Measurements from ENCODE around the gene CNTN5.

Gene CNTN5

GRCh38 chr11:99534812-99535211 is 514.1 kb downstream of the CNTN5 start:
- no peak for DNase-seq

- DNase-seq: no peak
Observed at GRCh38 chr11:99535406-99535805, 514.7 kb downstream of the CNTN5 start.

GRCh38 chr11:99535819-99536218 is 515.1 kb downstream of the CNTN5 start:
- DNase-seq: no peak

GRCh38 chr11:99537681-99538080 is 516.9 kb downstream of the CNTN5 start:
- DNase-seq: no peak

- no peak for DNase-seq
Observed at GRCh38 chr11:99545616-99546015, 524.9 kb downstream of the CNTN5 start.

DNA sequence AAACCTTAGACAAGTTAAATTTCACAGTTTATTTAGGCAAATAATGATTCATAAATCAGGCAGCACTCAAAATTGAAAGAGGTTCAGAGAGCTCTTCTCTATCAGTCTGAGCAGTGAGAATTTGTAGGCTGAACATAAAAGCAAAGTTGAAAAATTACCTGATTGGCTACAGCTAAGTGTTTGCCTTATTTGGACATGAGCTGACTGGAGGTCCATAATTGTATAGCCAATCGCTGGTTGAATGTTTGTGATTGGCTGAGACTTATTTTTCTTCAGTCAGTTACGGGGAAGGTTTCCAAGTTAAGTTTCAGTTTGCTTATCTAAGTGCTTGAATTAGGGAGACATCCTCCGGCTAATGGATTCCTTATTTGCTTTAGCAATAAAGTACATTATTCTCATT is 527.5 kb downstream of the CNTN5 start:
- no peak for DNase-seq

GRCh38 chr11:99554232-99554903 is 533.6 kb downstream of the CNTN5 start:
- no peak for DNase-seq

GRCh38 chr11:99555486-99555885 is 534.7 kb downstream of the CNTN5 start:
- DNase-seq: no peak

DNA sequence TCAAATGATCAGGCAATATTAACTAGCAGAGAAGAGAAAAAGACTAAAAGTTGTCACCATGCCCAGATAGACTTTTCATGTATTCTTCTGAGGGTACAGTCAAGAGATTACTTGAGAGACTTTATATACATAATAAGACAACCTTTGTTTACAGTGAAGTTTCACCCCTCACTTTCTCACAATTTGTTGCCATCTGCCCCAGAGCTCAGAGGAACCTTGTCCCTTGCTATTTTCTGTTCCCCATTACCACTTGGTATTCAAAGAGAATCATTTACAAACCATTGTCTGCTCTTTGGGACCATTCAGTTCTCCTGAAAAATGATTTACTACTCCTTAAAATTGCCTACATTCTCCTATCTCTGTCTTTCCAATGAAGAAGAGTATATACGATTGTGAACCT is 544.6 kb downstream of the CNTN5 start:
- DNase-seq: no peak

GRCh38 chr11:99567334-99567956 is 546.7 kb downstream of the CNTN5 start:
- no peak for DNase-seq

GRCh38 chr11:99568808-99569207 is 548.1 kb downstream of the CNTN5 start:
- no peak for DNase-seq

GRCh38 chr11:99571094-99571493 is 550.3 kb downstream of the CNTN5 start:
- no peak for DNase-seq

- DNase-seq: no peak
Observed at GRCh38 chr11:99584830-99585229, 564.1 kb downstream of the CNTN5 start.

GRCh38 chr11:99585606-99586005 is 564.9 kb downstream of the CNTN5 start:
- no peak for DNase-seq

GRCh38 chr11:99589771-99590170 is 569.0 kb downstream of the CNTN5 start:
- no peak for DNase-seq

DNA sequence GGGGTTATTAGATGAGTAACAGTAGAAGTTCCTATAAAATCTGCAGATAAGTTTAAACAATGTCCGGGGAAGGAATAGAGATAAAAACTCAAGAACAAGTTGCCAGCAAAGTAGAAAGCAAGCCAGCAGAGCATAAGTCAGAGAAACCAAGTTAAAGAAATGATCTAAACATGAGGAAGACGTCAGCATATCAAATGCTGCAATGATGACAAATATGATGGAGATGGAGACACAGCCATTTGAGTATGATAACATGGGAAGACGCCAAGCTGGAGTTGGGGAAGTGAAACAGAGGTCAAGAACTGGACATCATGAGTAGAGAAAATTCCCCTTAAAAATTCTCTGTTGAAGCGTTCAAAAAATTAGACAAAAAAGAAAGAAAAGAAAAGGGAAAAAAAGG is 571.5 kb downstream of the CNTN5 start:
- DNase-seq: no peak

GRCh38 chr11:99593197-99593596 is 572.4 kb downstream of the CNTN5 start:
- no peak for DNase-seq

GRCh38 chr11:99601179-99601578 is 580.4 kb downstream of the CNTN5 start:
- DNase-seq: no peak

DNA sequence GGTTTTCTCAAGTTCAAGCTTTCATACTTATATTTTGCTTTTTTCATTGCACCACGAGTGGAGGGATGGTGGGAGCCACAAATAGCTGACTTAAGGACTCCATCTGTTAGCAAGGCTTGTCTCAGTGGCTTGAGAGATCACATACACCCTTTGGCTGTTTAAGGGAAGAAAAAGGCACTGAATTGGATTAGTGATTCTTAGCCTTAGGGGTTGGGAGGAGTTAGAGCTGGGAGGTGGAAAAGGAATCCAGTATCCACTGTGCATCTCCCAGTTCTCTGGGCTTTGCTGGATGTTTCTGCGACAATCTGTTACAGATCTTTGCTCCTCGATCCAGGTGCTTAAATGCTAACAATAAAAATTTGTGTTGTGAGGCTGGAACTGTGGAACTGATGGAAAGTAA is 593.6 kb downstream of the CNTN5 start:
- DNase-seq: no peak

- no peak for DNase-seq
Observed at GRCh38 chr11:99630629-99631028, 609.9 kb downstream of the CNTN5 start.

- DNase-seq: no peak
Observed at GRCh38 chr11:99631618-99632017, 610.9 kb downstream of the CNTN5 start.

GRCh38 chr11:99632969-99633368 is 612.2 kb downstream of the CNTN5 start:
- DNase-seq: no peak

- no peak for DNase-seq
Observed at GRCh38 chr11:99634581-99634980, 613.8 kb downstream of the CNTN5 start.

- no peak for DNase-seq
Observed at GRCh38 chr11:99638073-99638553, 617.4 kb downstream of the CNTN5 start.

- no peak for DNase-seq
Observed at GRCh38 chr11:99640671-99641070, 619.9 kb downstream of the CNTN5 start.
